HepG2 (cell line): Measurements from ENCODE around the gene TMCO4. TPM values are rescaled to one million over a fixed set of nuclear protein-coding genes. Genes with fewer than 3 reads are reported as not detected.

Experiments
- AFF4 ChIP-seq: sonication (generic); formaldehyde crosslinking; IDR thresholded peaks from 2 replicates; pipeline ENCODE4 v1.4.0; 2020; ENCODE audit warnings: missing genetic modification reagents
- AGO1 ChIP-seq: fragments of 200-400 bp; formaldehyde crosslinking; IDR thresholded peaks from 2 replicates; pipeline ENCODE4 v1.6.1; 2017; ENCODE audit warnings: mild to moderate bottlenecking, low read depth, low read length, moderate library complexity; ENCODE audit not compliant: poor library complexity, severe bottlenecking
- CHD4 ChIP-seq: fragments of 200-600 bp; sonication (generic); IDR thresholded peaks from 2 replicates; pipeline ENCODE4 v1.7.0; 2017; ENCODE audit warnings: mild to moderate bottlenecking, low read length, borderline replicate concordance
- E2F1 ChIP-seq: sonication (generic); formaldehyde crosslinking; IDR thresholded peaks from 2 replicates; pipeline ENCODE4 v1.5.0; 2020; ENCODE audit warnings: missing genetic modification reagents
- EP300 ChIP-seq, 3 experiments: sonication (generic) in 1 of 3; formaldehyde crosslinking in 1 of 3; IDR thresholded peaks; 2 replicates each; pipeline versions ENCODE4 v1.5.1 to v1.6.1; 2011 to 2020; ENCODE audit warnings: low read depth in 2 of 3, low read length in 2 of 3, borderline replicate concordance in 1 of 3, improper control_type of control experiment in 1 of 3, mild to moderate bottlenecking in 1 of 3, missing genetic modification reagents in 1 of 3, moderate library complexity in 1 of 3
- FOXP1 ChIP-seq, 2 experiments: fragments of 450-650 bp in 1 of 2; IDR thresholded peaks; 2 replicates each; pipeline ENCODE4 v1.6.1; 2017 to 2018; ENCODE audit warnings: antibody characterized with exemption in 1 of 2
- GTF2F1 ChIP-seq: fragments of 150-350 bp; IDR thresholded peaks from 2 replicates; pipeline ENCODE4 v1.6.1; 2014; ENCODE audit warnings: low read length
- HCFC1 ChIP-seq: fragments of 150-350 bp; IDR thresholded peaks from 2 replicates; pipeline ENCODE4 v1.6.1; 2014; ENCODE audit warnings: low read depth, low read length
- HNF4A ChIP-seq: sonication (generic); formaldehyde crosslinking; IDR thresholded peaks from 2 replicates; pipeline ENCODE4 v1.4.0; 2020; ENCODE audit warnings: missing genetic modification reagents
- KAT7 ChIP-seq: IDR thresholded peaks from 2 replicates; pipeline ENCODE4 v1.6.1; 2018; ENCODE audit warnings: borderline replicate concordance, missing compliant biosample characterization
- RFX3 ChIP-seq: IDR thresholded peaks from 2 replicates; pipeline ENCODE4 v1.6.1; 2016; ENCODE audit warnings: missing biosample characterization, missing genetic modification reagents
- SMAD1 ChIP-seq: sonication (generic); formaldehyde crosslinking; IDR thresholded peaks from 2 replicates; pipeline ENCODE4 v1.4.0; 2020; ENCODE audit warnings: missing genetic modification reagents, low read depth, mild to moderate bottlenecking, borderline replicate concordance
- TOE1 ChIP-seq: sonication (generic); formaldehyde crosslinking; IDR thresholded peaks from 2 replicates; pipeline ENCODE4 v1.4.0; 2020; ENCODE audit warnings: mild to moderate bottlenecking, missing genetic modification reagents
- TSC22D2 ChIP-seq: sonication (generic); formaldehyde crosslinking; IDR thresholded peaks from 2 replicates; pipeline ENCODE4 v1.5.1; 2020; ENCODE audit warnings: missing genetic modification reagents, mild to moderate bottlenecking, borderline replicate concordance
- ZNF205 ChIP-seq: IDR thresholded peaks from 2 replicates; pipeline ENCODE4 v1.6.1; 2018; ENCODE audit warnings: missing biosample characterization, missing genetic modification reagents
- ZNF383 ChIP-seq: sonication (generic); formaldehyde crosslinking; IDR thresholded peaks from 2 replicates; pipeline ENCODE4 v1.4.0; 2020; ENCODE audit warnings: missing genetic modification reagents, mild to moderate bottlenecking, borderline replicate concordance
- ZNF652 ChIP-seq: IDR thresholded peaks from 2 replicates; pipeline ENCODE4 v1.6.1; 2016; ENCODE audit warnings: low read depth, borderline replicate concordance
- polyA plus RNA-seq, 8 experiments: library from polyadenylated mRNA; depleted of rRNA in 3 of 8; stranded (reverse) in 7 of 8; unstranded in 1 of 8; fragments of >200 nt; fragmentation: Illumina TruSeq in 4 of 8; extraction: Trizol in 4 of 8; gene quantifications; 2 replicates each; pipeline versions ENCODE4 v1.2.1 to v1.2.3, GENCODE V29; 2011 to 2016; ENCODE audit warnings: low read depth in 4 of 8, missing spikeins in 1 of 8, mixed read lengths in 1 of 8; ENCODE audit not compliant: insufficient read depth in 1 of 8
- total RNA-seq, 5 experiments: library from RNA; depleted of rRNA; stranded (reverse); fragments of >200 nt; fragmentation: Illumina TruSeq; extraction: Trizol; gene quantifications; 2 replicates each; pipeline ENCODE4 v1.2.3, GENCODE V29; 2016; ENCODE audit warnings: low read depth in 1 of 5
- TF ChIP-seq, protein P1 (sequence below): sonication (generic); formaldehyde crosslinking; IDR thresholded peaks from 2 replicates; pipeline ENCODE4 v1.9.0; 2022; ENCODE audit warnings: missing genetic modification reagents, mild to moderate bottlenecking, borderline replicate concordance

The TMCO4 gene
- total and polyA plus RNA-seq, 2 of the 13 experiments (the other 11 are each of a cell fraction or from before 2014, with no cell fraction given) = 2.1 to 4.1 TPM

DNA sequence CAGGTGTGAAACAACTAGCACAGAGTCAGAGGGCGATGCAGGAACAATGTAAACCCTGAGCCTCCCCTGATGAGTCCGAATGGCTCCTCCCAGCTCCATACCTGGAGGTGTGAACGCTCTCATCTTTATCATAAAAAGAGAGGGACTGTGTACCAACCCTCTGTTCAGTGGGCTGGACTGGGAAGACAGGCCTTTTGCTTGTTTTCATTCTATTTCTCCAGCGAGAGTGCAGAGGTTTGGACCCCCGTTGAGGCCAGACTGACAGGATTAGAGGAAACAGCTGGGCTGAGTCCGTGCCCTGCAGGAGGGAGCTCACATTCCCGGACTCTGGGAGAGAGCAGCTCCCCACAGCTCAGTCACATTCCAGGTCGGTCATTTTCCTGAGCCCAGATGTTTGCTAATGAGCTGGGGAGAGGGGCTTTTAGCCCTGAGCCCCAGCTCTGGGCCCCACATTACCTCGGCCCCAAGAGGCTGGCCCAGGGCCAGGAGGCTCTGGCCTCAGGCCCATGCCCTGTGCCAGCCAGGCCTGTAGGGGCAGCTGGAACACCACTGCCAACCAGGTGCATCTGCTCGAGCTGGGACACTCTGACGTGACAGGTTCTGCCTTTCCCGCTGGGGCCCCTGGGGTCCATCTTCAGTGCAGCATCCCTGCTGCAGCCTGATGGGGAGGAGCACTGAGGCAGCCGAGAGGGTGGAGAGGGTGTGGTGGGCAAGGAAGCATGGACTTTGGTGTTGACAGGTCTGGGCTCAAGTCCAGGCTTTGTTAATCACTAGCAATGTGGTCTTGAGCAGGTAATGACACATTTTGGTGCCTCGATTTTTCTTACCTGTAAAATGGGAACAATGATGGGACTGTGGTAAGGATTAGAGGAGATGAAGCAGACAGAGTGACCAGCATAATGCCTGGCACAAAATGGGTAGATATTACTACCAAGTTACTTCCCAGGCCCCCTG, 159.1 kb downstream of the TMCO4 start (continued):
- TF ChIP-seq AFF4 (no peak), TOE1 (CRISPR knock-in tag) (no peak), ZNF383 (no peak), EP300 (IDR thresholded peaks at IDR 0.05; ENCODE audit: low read depth in 2 of 2, low read length in 2 of 2) (no peak), EP300 (CRISPR knock-in tag; IDR thresholded peaks at IDR 0.05; ENCODE audit: borderline replicate concordance) (no peak), HCFC1 (no peak), KAT7 (CRISPR knock-in tag) (no peak), SMAD1 (CRISPR knock-in tag) (no peak), GTF2F1 (no peak), HNF4A (peak; percentile 59), ZNF205 (CRISPR knock-in tag) (no peak), E2F1 (CRISPR knock-in tag) (no peak), TSC22D2 (CRISPR knock-in tag) (no peak), ZNF652 (CRISPR knock-in tag) (no peak), FOXP1 (IDR thresholded peaks at IDR 0.05) (no peak; the same call in 1 of the 2 replicates), FOXP1 (CRISPR knock-in tag; IDR thresholded peaks at IDR 0.05) (no peak), RFX3 (no peak), AGO1 (no peak), CHD4 (0 out of 2 replicates have a peak, but pooled peaks have one; percentile 37)
- TF ChIP-seq, protein P1, sequence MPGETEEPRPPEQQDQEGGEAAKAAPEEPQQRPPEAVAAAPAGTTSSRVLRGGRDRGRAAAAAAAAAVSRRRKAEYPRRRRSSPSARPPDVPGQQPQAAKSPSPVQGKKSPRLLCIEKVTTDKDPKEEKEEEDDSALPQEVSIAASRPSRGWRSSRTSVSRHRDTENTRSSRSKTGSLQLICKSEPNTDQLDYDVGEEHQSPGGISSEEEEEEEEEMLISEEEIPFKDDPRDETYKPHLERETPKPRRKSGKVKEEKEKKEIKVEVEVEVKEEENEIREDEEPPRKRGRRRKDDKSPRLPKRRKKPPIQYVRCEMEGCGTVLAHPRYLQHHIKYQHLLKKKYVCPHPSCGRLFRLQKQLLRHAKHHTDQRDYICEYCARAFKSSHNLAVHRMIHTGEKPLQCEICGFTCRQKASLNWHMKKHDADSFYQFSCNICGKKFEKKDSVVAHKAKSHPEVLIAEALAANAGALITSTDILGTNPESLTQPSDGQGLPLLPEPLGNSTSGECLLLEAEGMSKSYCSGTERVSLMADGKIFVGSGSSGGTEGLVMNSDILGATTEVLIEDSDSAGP (CRISPR knock-in tag) = peak; percentile 30; the same call in 1 of the 2 replicates
